PFSK-1 (cell line): ENCODE results near the gene NRAS.

Experiments used
- FOXP2 ChIP-seq: optimal IDR thresholded peaks from 2 replicates; pipeline ENCODE3; 2011; ENCODE audit warnings: borderline replicate concordance, control low read depth, inconsistent platforms; ENCODE audit not compliant: insufficient read depth; ENCODE audit errors: extremely low read length, extremely low read depth
- POLR2AphosphoS5 ChIP-seq: IDR thresholded peaks from 2 replicates; pipeline ENCODE4 v1.6.1; 2012; ENCODE audit warnings: low read depth, mild to moderate bottlenecking, control low read depth, low read length, moderate library complexity
- REST ChIP-seq, 2 experiments: IDR thresholded peaks; 2 replicates each; pipeline versions ENCODE4 v1.6.1 to v1.8.0; 2011 to 2012; ENCODE audit warnings: low read depth in 2 of 2, low read length in 2 of 2, control low read depth in 1 of 2, inconsistent platforms in 1 of 2, mild to moderate bottlenecking in 1 of 2, moderate library complexity in 1 of 2; ENCODE audit not compliant: insufficient read depth in 1 of 2
- SIN3A ChIP-seq: IDR thresholded peaks from 2 replicates; pipeline ENCODE4 v1.6.1; 2012; ENCODE audit warnings: mild to moderate bottlenecking, low read length, moderate library complexity, borderline replicate concordance; ENCODE audit not compliant: insufficient read depth
- TAF1 ChIP-seq: IDR thresholded peaks from 2 replicates; pipeline ENCODE4 v1.6.1; 2012; ENCODE audit warnings: low read length, control low read depth, borderline replicate concordance; ENCODE audit not compliant: insufficient read depth

NRAS gene

GRCh38 chr1:114737314-114737849 lies 20.8 kb upstream of the NRAS start:
- TF ChIP-seq REST (IDR thresholded peaks at IDR 0.05; ENCODE audit: insufficient read depth in 1 of 2, low read depth in 2 of 2, low read length in 2 of 2) (no peak), POLR2AphosphoS5 (no peak), SIN3A (no peak), TAF1 (no peak), FOXP2 (no peak)

GRCh38 chr1:114735479-114735878 lies 18.9 kb upstream of the NRAS start:
- TF ChIP-seq FOXP2, result no peak
- no peak for TF ChIP-seq SIN3A
- no peak for TF ChIP-seq REST (IDR thresholded peaks at IDR 0.05; ENCODE audit: insufficient read depth in 1 of 2, low read depth in 2 of 2, low read length in 2 of 2)
- TF ChIP-seq TAF1, result no peak
- no peak for TF ChIP-seq POLR2AphosphoS5

- no peak for TF ChIP-seq REST (IDR thresholded peaks at IDR 0.05; ENCODE audit: insufficient read depth in 1 of 2, low read depth in 2 of 2, low read length in 2 of 2)
Measured at GRCh38 chr1:114729782-114730181, 13.2 kb upstream of the NRAS start.

- no peak for TF ChIP-seq SIN3A
- no peak for TF ChIP-seq TAF1
- no peak for TF ChIP-seq REST (IDR thresholded peaks at IDR 0.05; ENCODE audit: insufficient read depth in 1 of 2, low read depth in 2 of 2, low read length in 2 of 2)
- TF ChIP-seq POLR2AphosphoS5, result no peak
- TF ChIP-seq FOXP2, result no peak
Measured at GRCh38 chr1:114728553-114728952, 12.0 kb upstream of the NRAS start.

GRCh38 chr1:114725230-114725629 lies 8.7 kb upstream of the NRAS start:
- TF ChIP-seq TAF1, result no peak
- no peak for TF ChIP-seq POLR2AphosphoS5
